WTC11 (cell line): ENCODE measurements around the gene ZBTB8B. TPM values are rescaled to one million over a fixed set of nuclear protein-coding genes. Genes with fewer than 3 reads are reported as not detected.

Experiments
- ARID4B ChIP-seq: sonication (generic); formaldehyde crosslinking; IDR thresholded peaks from 2 replicates; pipeline ENCODE4 v1.8.0; 2023; ENCODE audit warnings: missing genetic modification reagents, mild to moderate bottlenecking, borderline replicate concordance
- CTCF ChIP-seq: fragments of 200-600 bp; IDR thresholded peaks from 2 replicates; pipeline ENCODE4 v1.8.0; 2022; ENCODE audit warnings: antibody characterized with exemption
- EMX1 ChIP-seq: fragments of 250-450 bp; sonication (Bioruptor Pico); IDR thresholded peaks from 2 replicates; pipeline ENCODE4 v1.8.0; 2021; ENCODE audit warnings: mild to moderate bottlenecking
- ERG ChIP-seq: fragments of 250-450 bp; sonication (Bioruptor Pico); IDR thresholded peaks from 2 replicates; pipeline ENCODE4 v1.8.0; 2021; ENCODE audit warnings: mild to moderate bottlenecking
- FOXP4 ChIP-seq: sonication (generic); formaldehyde crosslinking; IDR thresholded peaks from 2 replicates; pipeline ENCODE4 v1.8.0; 2022; ENCODE audit warnings: mild to moderate bottlenecking, missing genetic modification reagents
- GTF2I ChIP-seq: fragments of 250-450 bp; sonication (Bioruptor Pico); conservative IDR thresholded peaks from 2 replicates; pipeline ENCODE4 v1.4.0; 2021; ENCODE audit warnings: mild to moderate bottlenecking
- MXD4 ChIP-seq: fragments of 250-450 bp; sonication (Bioruptor Pico); IDR thresholded peaks from 2 replicates; pipeline ENCODE4 v1.8.0; 2021; ENCODE audit warnings: mild to moderate bottlenecking, moderate library complexity, borderline replicate concordance
- NFATC4 ChIP-seq: fragments of 250-450 bp; sonication (Bioruptor Pico); IDR thresholded peaks from 2 replicates; pipeline ENCODE4 v1.9.0; 2021; ENCODE audit warnings: mild to moderate bottlenecking
- NFYB ChIP-seq: sonication (generic); formaldehyde crosslinking; conservative IDR thresholded peaks from 2 replicates; pipeline ENCODE4 v1.8.0; 2022; ENCODE audit warnings: low read depth, missing genetic modification reagents
- PREB ChIP-seq: sonication (generic); formaldehyde crosslinking; IDR thresholded peaks from 2 replicates; pipeline ENCODE4 v1.8.1; 2022; ENCODE audit warnings: mild to moderate bottlenecking, missing genetic modification reagents, moderate library complexity, borderline replicate concordance
- PRRX2 ChIP-seq: fragments of 250-450 bp; sonication (Bioruptor Pico); IDR thresholded peaks from 2 replicates; pipeline ENCODE4 v1.8.0; 2021; ENCODE audit warnings: mild to moderate bottlenecking
- RELA ChIP-seq: sonication (generic); formaldehyde crosslinking; IDR thresholded peaks from 2 replicates; pipeline ENCODE4 v1.8.1; 2022; ENCODE audit warnings: missing genetic modification reagents, mild to moderate bottlenecking, borderline replicate concordance
- STAT6 ChIP-seq: sonication (generic); formaldehyde crosslinking; conservative IDR thresholded peaks from 2 replicates; pipeline ENCODE4 v1.8.1; 2023; ENCODE audit warnings: mild to moderate bottlenecking, low read depth, missing genetic modification reagents, moderate library complexity
- TCF7 ChIP-seq: sonication (generic); formaldehyde crosslinking; IDR thresholded peaks from 2 replicates; pipeline ENCODE4 v1.8.0; 2022; ENCODE audit warnings: mild to moderate bottlenecking, low read depth, missing genetic modification reagents, moderate library complexity
- TEAD4 ChIP-seq: sonication (generic); formaldehyde crosslinking; IDR thresholded peaks from 2 replicates; pipeline ENCODE4 v1.8.0; 2022; ENCODE audit warnings: mild to moderate bottlenecking, missing genetic modification reagents
- ZBTB21 ChIP-seq: sonication (generic); formaldehyde crosslinking; IDR thresholded peaks from 2 replicates; pipeline ENCODE4 v1.8.1; 2023; ENCODE audit warnings: mild to moderate bottlenecking, missing genetic modification reagents, borderline replicate concordance
- ZNF138 ChIP-seq: sonication (generic); formaldehyde crosslinking; conservative IDR thresholded peaks from 2 replicates; pipeline ENCODE4 v1.8.1; 2022; ENCODE audit warnings: mild to moderate bottlenecking, moderate library complexity, missing genetic modification reagents
- ZNF396 ChIP-seq: fragments of 250-450 bp; sonication (Bioruptor Pico); IDR thresholded peaks from 2 replicates; pipeline ENCODE4 v1.8.0; 2021; ENCODE audit warnings: mild to moderate bottlenecking, moderate library complexity, borderline replicate concordance
- ZNF671 ChIP-seq: fragments of 250-450 bp; sonication (Bioruptor Pico); IDR thresholded peaks from 2 replicates; pipeline ENCODE4 v1.8.0; 2021; ENCODE audit warnings: mild to moderate bottlenecking
- ZSCAN18 ChIP-seq: fragments of 250-450 bp; sonication (Bioruptor Pico); IDR thresholded peaks from 2 replicates; pipeline ENCODE4 v2.1.2; 2022; ENCODE audit warnings: mild to moderate bottlenecking, moderate library complexity
- total RNA-seq: library from RNA; stranded (reverse); gene quantifications from 3 replicates; pipeline ENCODE4 v1.2.3, GENCODE V29; 2021

The ZBTB8B gene
- total RNA-seq, 1 experiment from 2014 or later = 2.7 TPM

- TF ChIP-seq ARID4B (CRISPR knock-in tag) = peak; percentile 53; the same call in 1 of the 2 replicates
- TF ChIP-seq STAT6 (CRISPR knock-in tag) = no peak
- no peak for TF ChIP-seq FOXP4 (CRISPR knock-in tag)
- no peak for TF ChIP-seq TCF7 (CRISPR knock-in tag)
- no peak for TF ChIP-seq EMX1 (CRISPR knock-in tag)
- TF ChIP-seq MXD4 (CRISPR knock-in tag) = no peak
- TF ChIP-seq RELA (CRISPR knock-in tag) = no peak
- TF ChIP-seq ZBTB21 (CRISPR knock-in tag) = no peak
- no peak; the same call in 1 of the 2 replicates for TF ChIP-seq ZNF138 (CRISPR knock-in tag)
- TF ChIP-seq CTCF = 0 out of 2 replicates have a peak, but pooled peaks have one; percentile 15
- TF ChIP-seq PRRX2 (CRISPR knock-in tag) = no peak
- no peak for TF ChIP-seq PREB (CRISPR knock-in tag)
- TF ChIP-seq NFATC4 (CRISPR knock-in tag) = no peak
- TF ChIP-seq ZSCAN18 (CRISPR knock-in tag) = no peak
- TF ChIP-seq ZNF671 (CRISPR knock-in tag) = no peak
- no peak for TF ChIP-seq TEAD4 (CRISPR knock-in tag)
- no peak for TF ChIP-seq ERG (CRISPR knock-in tag)
- no peak for TF ChIP-seq GTF2I (CRISPR knock-in tag)
- TF ChIP-seq ZNF396 (CRISPR knock-in tag) = no peak
- peak; percentile 93 for TF ChIP-seq NFYB (CRISPR knock-in tag)
Observed at GRCh38 chr1:32464716-32465577, at the start of gene ZBTB8B (continued).
